ENCODE measurements around the gene CDH12.

The CDH12 gene

DNA sequence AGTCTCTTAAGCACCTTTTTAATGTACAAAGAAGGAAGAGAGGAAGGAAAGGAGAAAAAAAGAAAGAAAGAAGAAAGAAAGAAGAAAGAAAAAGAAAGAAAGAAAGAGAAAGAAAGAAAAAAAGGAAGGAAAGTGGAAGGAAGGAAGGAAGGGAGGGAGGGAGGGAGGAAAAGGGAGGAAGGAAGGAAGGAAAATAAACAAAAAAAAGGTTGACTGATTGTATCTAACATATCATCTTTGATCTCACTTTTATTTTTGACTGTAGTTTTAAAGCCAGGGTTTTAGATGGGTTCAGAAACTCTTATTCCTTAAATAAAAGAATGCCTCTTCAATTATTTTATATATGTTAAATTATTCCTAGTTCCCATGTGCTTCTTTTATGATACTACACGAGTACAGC lies 794.5 kb downstream of the CDH12 start:
- TF ChIP-seq EP300 (IDR thresholded peaks at IDR 0.05; ENCODE audit: borderline replicate concordance): no peak
- TF ChIP-seq, protein P1, sequence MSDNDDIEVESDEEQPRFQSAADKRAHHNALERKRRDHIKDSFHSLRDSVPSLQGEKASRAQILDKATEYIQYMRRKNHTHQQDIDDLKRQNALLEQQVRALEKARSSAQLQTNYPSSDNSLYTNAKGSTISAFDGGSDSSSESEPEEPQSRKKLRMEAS (IDR thresholded peaks at IDR 0.05): no peak
- TF ChIP-seq FOXM1 (IDR thresholded peaks at IDR 0.05; ENCODE audit: borderline replicate concordance, low read depth): no peak
- TF ChIP-seq CREB1 (IDR thresholded peaks at IDR 0.05; ENCODE audit: low read depth): no peak
- no peak for TF ChIP-seq YY1 (IDR thresholded peaks at IDR 0.05; ENCODE audit: low read depth)
- TF ChIP-seq, protein P2, sequence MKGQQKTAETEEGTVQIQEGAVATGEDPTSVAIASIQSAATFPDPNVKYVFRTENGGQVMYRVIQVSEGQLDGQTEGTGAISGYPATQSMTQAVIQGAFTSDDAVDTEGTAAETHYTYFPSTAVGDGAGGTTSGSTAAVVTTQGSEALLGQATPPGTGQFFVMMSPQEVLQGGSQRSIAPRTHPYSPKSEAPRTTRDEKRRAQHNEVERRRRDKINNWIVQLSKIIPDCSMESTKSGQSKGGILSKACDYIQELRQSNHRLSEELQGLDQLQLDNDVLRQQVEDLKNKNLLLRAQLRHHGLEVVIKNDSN (IDR thresholded peaks at IDR 0.05): no peak
- no peak for TF ChIP-seq EGR1 (IDR thresholded peaks at IDR 0.05)
- no peak for TF ChIP-seq TCF12 (IDR thresholded peaks at IDR 0.05; ENCODE audit: low read depth)
- TF ChIP-seq TAF1 (IDR thresholded peaks at IDR 0.05; ENCODE audit: low read depth): no peak
- no peak for TF ChIP-seq RAD21 (IDR thresholded peaks at IDR 0.05; ENCODE audit: low read depth)
- no peak for TF ChIP-seq NFIC (IDR thresholded peaks at IDR 0.05)
- TF ChIP-seq REST (IDR thresholded peaks at IDR 0.05; ENCODE audit: low read depth): no peak

GRCh38 chr5:22057012-22057411 lies 796.1 kb downstream of the CDH12 start:
- no peak for TF ChIP-seq ZBTB7A (IDR thresholded peaks at IDR 0.05; ENCODE audit: low read depth)
- TF ChIP-seq FOXM1 (IDR thresholded peaks at IDR 0.05; ENCODE audit: borderline replicate concordance, low read depth): no peak
- no peak for TF ChIP-seq TAF1 (IDR thresholded peaks at IDR 0.05; ENCODE audit: low read depth)
- TF ChIP-seq, protein P1 (IDR thresholded peaks at IDR 0.05): no peak
- no peak for TF ChIP-seq EGR1 (IDR thresholded peaks at IDR 0.05)
- TF ChIP-seq TEAD4 (IDR thresholded peaks at IDR 0.05): no peak

GRCh38 chr5:22056601-22057000 lies 796.5 kb downstream of the CDH12 start:
- TF ChIP-seq EGR1 (IDR thresholded peaks at IDR 0.05) (no peak), ZBTB7A (IDR thresholded peaks at IDR 0.05; ENCODE audit: low read depth) (no peak), REST (IDR thresholded peaks at IDR 0.05; ENCODE audit: low read depth) (no peak)

DNA sequence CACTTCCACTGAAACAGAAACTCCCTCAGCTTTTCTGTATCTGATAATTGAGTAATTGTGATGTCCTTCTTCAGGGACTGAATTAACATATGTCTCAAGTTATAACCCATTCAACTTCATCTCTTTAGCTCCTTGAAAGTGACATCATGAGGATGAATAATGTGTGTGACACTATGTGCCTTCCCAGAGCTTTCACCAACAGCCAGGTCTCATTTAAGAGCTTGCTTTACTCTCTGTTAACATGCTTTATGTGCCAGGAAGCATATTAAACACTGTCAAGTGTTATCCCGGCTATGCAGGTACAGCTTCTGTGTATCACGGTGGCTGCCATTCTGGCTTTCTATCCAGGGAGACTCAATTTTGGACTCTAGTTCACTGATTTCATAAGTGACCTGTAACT lies 799.9 kb downstream of the CDH12 start:
- TF ChIP-seq TCF12 (IDR thresholded peaks at IDR 0.05; ENCODE audit: low read depth) (no peak), RAD21 (IDR thresholded peaks at IDR 0.05; ENCODE audit: low read depth) (no peak), TEAD4 (IDR thresholded peaks at IDR 0.05) (no peak), ZBTB7A (IDR thresholded peaks at IDR 0.05; ENCODE audit: low read depth) (no peak), CREB1 (IDR thresholded peaks at IDR 0.05; ENCODE audit: low read depth) (no peak), EGR1 (IDR thresholded peaks at IDR 0.05) (no peak), YY1 (IDR thresholded peaks at IDR 0.05; ENCODE audit: low read depth) (no peak), CEBPB (IDR thresholded peaks at IDR 0.05) (no peak), EP300 (IDR thresholded peaks at IDR 0.05; ENCODE audit: borderline replicate concordance) (no peak), NFIC (IDR thresholded peaks at IDR 0.05) (no peak), TAF1 (IDR thresholded peaks at IDR 0.05; ENCODE audit: low read depth) (no peak), FOXM1 (IDR thresholded peaks at IDR 0.05; ENCODE audit: borderline replicate concordance, low read depth) (no peak), REST (IDR thresholded peaks at IDR 0.05; ENCODE audit: low read depth) (no peak)
- TF ChIP-seq, protein P1 (IDR thresholded peaks at IDR 0.05): no peak
- TF ChIP-seq, protein P2 (IDR thresholded peaks at IDR 0.05): no peak

DNA sequence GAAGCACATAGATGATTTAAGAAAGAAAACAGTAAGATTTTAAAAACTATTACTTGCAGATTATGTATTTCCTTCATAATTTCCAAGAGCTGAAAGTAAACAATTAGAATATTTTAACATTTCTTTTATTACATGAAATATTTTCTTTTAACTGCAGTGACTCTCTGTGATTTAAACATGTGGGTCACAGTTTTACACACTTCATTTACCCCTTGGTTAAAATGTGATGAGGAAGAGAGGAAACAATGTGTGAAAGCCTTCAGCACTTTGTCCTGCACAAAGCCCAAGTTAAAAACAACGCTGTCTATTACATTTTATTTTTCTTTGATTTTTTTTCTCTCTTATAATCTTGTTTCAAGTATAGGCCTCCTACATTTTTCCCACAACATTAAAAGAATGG lies 801.3 kb downstream of the CDH12 start:
- TF ChIP-seq, protein P1 (IDR thresholded peaks at IDR 0.05): no peak
- no peak for TF ChIP-seq ZBTB7A (IDR thresholded peaks at IDR 0.05; ENCODE audit: low read depth)
- no peak for TF ChIP-seq EGR1 (IDR thresholded peaks at IDR 0.05)
- no peak for TF ChIP-seq REST (IDR thresholded peaks at IDR 0.05; ENCODE audit: low read depth)
- no peak for TF ChIP-seq RAD21 (IDR thresholded peaks at IDR 0.05; ENCODE audit: low read depth)
- TF ChIP-seq CEBPB (IDR thresholded peaks at IDR 0.05): no peak
- TF ChIP-seq, protein P2 (IDR thresholded peaks at IDR 0.05): no peak
- no peak for TF ChIP-seq NFIC (IDR thresholded peaks at IDR 0.05)
- TF ChIP-seq CREB1 (IDR thresholded peaks at IDR 0.05; ENCODE audit: low read depth): no peak
- TF ChIP-seq TCF12 (IDR thresholded peaks at IDR 0.05; ENCODE audit: low read depth): no peak
- no peak for TF ChIP-seq FOXM1 (IDR thresholded peaks at IDR 0.05; ENCODE audit: borderline replicate concordance, low read depth)
- TF ChIP-seq TEAD4 (IDR thresholded peaks at IDR 0.05): no peak
- TF ChIP-seq TAF1 (IDR thresholded peaks at IDR 0.05; ENCODE audit: low read depth): no peak
- no peak for TF ChIP-seq YY1 (IDR thresholded peaks at IDR 0.05; ENCODE audit: low read depth)
- no peak for TF ChIP-seq EP300 (IDR thresholded peaks at IDR 0.05; ENCODE audit: borderline replicate concordance)
